Activated T-helper 2 cell treated with anti-CD3 and anti-CD28 coated beads, Interferon-gamma antibody, Interleukin-2, Interleukin-4, amounts not matched to agents 10 μg/mL and 5 μg/mL and 100 μg/mL, durations not matched to agents 14 hours and 24 hours and 36 hours (primary cell): ENCODE results near the gene INO80. TPM values are rescaled to one million over a fixed set of nuclear protein-coding genes. Genes with fewer than 3 reads are reported as not detected.
A peak's percentile ranks its signal among the peaks of the same experiment; 100 is the strongest.
"Not testable (repeated sequence)": the region's sequence is repeated elsewhere in the genome, so short reads cannot be mapped to it uniquely, and the experiment has no call there.

Experiments
- DNase-seq: peaks from one replicate; pipeline ENCODE4 v3.0.0; 2021; ENCODE audit warnings: low spot score
- H3K27ac Mint-ChIP-seq: one replicate; pipeline ENCODE4 v1.8.0; 2021; ENCODE audit warnings: mixed read lengths
- H3K27me3 Mint-ChIP-seq: one replicate; pipeline ENCODE4 v1.8.0; 2021; ENCODE audit warnings: low read depth, mixed read lengths
- H3K36me3 Mint-ChIP-seq: one replicate; pipeline ENCODE4 v1.8.0; 2021; ENCODE audit warnings: low read depth, mixed read lengths
- H3K4me1 Mint-ChIP-seq: one replicate; pipeline ENCODE4 v1.8.0; 2021; ENCODE audit warnings: low read depth, mixed read lengths
- H3K4me3 Mint-ChIP-seq: one replicate; pipeline ENCODE4 v1.8.0; 2021; ENCODE audit warnings: low read depth, mild to moderate bottlenecking, moderate library complexity, mixed read lengths
- H3K9me3 Mint-ChIP-seq: one replicate; pipeline ENCODE4 v1.8.0; 2021; ENCODE audit warnings: mixed read lengths
- intact Hi-C: fragments of 100-400 bp; cut with micrococcal nuclease; formaldehyde crosslinking; loops from one replicate; pipeline ENCODE4 v1.15.1; 2023
- total RNA-seq: library from RNA; stranded (reverse); gene quantifications from 2 replicates; pipeline ENCODE4 v1.2.3, GENCODE V29; 2022

Gene INO80
- total RNA-seq, 1 donor from 2014 or later = 33.2 TPM

DNA sequence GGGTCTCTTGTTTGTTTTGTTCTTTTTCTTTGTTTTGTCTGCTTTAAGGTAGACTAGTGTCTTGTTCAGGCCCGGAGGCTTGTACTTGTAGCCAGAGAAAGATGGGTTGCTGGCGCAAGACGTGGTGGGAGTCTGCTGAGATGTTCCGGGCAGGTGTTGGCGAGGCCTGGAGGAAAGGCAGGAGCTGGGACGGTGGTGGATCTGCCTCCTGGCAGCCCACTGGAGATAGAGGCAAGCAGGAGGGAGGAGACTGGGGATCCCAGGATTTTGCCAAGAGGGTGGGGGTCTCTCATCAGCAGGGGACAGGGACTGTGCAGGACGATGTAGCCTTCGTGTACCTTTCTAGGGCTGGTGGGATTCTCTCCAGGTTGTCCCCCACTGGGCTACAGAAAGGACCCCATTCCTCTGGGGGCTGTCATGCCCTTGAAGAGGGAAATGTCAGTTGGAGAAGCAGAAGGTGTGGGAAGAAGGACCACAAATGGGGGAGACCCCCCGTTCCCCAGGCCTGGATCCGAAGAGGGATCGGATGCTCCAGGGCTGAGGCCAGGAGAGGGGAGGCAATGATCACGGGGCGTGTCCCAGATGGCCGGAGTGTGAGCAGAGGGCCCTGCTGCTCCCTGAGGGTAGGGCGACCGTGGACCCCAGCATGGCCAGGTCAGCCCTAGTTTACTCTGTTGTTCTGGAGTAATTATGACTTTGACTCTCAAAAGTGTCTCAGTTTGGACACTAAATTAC lies 155.8 kb downstream of the INO80 start:
- Mint-ChIP-seq H3K9me3 (no peaks in the 10 kb centered on the region), H3K36me3 (peaks cover 10% of the 10 kb centered on the region), H3K27me3 (no peaks in the 10 kb centered on the region), H3K4me3 (no peak overlapping the region), H3K27ac (no peak overlapping the region), H3K4me1 (peaks cover 6% of the 10 kb centered on the region)
- DNase-seq = no peak
- intact Hi-C loops = no loop called here

DNA sequence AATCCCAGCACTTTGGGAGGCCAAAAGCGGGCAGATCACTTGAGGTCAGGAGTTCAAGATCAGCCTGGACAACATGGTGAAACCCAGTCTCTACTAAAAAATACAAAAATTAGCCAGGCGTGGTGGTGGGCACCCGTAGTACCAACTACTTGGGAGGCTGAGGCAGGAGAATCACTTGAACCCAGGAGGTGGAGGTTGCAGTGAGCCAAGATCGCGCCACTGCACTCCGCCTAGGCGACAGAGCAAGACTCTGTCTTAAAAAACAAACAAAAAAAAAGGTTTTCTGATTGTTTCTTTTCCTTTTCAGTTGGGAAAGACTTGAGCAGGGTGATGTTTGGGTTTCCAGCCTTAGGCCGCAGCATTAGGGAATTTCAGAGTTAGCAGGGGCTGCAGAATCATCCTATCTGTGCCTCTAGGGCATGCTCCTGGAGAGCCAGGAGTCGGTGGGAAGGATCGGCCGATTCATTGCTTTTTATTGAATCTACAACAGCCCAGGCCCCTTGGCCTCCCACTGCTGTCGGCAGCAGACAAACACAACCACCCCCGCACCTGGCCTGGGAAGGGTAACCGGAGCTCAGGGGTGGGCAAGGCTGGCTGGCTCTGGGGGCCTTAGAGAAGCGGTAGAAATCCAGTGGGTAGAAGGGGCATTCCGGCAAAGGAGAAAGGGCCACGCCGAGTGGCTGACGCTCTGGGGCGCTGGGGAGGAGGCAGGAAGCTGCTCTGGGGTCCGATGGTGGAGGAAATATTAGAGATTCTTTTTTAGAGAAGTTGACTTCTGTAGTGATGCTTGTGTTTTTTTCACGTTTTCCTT lies 156.5 kb downstream of the INO80 start:
- DNase-seq = no peak
- Mint-ChIP-seq H3K36me3 (peaks cover 10% of the 10 kb centered on the region), H3K27me3 (no peaks in the 10 kb centered on the region), H3K9me3 (no peaks in the 10 kb centered on the region), H3K4me3 (no peak overlapping the region), H3K27ac (no peak overlapping the region), H3K4me1 (peaks cover 9% of the 10 kb centered on the region)
- intact Hi-C loops = no loop called here

DNA sequence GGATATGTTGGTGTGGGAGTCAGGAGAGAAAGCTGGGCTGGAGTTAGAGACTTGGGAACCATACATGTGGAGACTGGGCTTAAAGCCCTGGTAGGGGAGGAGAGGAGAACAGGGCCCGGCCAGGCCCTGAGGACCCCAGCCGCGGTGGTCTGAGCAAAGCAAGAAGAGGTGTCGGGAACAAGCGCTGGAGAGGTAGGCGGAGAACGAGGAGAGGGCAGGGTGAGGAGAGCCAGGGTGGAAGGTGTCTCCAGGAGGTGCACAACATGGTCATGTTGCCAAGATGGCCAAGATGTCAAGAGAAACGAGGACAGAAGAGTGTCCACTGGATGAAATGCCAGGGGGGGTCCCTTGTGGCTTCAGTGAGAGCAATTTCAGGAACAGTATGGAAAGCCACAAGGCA lies 157.4 kb downstream of the INO80 start:
- H3K27me3 Mint-ChIP-seq = no peaks in the 10 kb centered on the region
- no peak overlapping the region for H3K4me3 Mint-ChIP-seq
- peaks cover 16% of the 10 kb centered on the region for H3K4me1 Mint-ChIP-seq
- H3K9me3 Mint-ChIP-seq = no peaks in the 10 kb centered on the region
- no peak overlapping the region for H3K27ac Mint-ChIP-seq
- no peak for DNase-seq
- H3K36me3 Mint-ChIP-seq = peaks cover 10% of the 10 kb centered on the region
- intact Hi-C loops = no loop called here

DNA sequence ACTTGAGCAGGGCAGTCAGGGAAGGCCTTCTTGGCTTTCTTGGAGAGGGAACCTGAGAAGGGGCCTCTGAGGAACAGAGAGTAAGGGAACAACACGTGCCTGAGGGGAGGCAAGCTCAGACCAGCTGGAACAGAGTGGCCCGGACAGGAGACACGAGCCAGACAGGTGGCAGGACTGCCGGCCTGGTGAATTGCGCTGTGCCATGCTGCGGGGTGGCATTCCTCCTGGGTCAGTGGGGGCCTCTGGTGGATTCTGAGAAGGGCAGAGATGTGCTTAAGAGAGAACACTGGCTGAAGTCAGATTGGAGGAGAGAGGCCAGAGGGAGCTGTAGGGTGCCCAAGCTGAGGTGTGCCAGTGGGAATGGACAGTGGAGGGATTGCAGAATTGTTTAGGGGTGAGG lies 157.9 kb downstream of the INO80 start:
- intact Hi-C loops = no loop called here
- H3K4me3 Mint-ChIP-seq = no peak overlapping the region
- H3K9me3 Mint-ChIP-seq = no peaks in the 10 kb centered on the region
- peaks cover 10% of the 10 kb centered on the region for H3K36me3 Mint-ChIP-seq
- peaks cover 16% of the 10 kb centered on the region for H3K4me1 Mint-ChIP-seq
- DNase-seq = no peak
- no peak overlapping the region for H3K27ac Mint-ChIP-seq
- no peaks in the 10 kb centered on the region for H3K27me3 Mint-ChIP-seq

DNA sequence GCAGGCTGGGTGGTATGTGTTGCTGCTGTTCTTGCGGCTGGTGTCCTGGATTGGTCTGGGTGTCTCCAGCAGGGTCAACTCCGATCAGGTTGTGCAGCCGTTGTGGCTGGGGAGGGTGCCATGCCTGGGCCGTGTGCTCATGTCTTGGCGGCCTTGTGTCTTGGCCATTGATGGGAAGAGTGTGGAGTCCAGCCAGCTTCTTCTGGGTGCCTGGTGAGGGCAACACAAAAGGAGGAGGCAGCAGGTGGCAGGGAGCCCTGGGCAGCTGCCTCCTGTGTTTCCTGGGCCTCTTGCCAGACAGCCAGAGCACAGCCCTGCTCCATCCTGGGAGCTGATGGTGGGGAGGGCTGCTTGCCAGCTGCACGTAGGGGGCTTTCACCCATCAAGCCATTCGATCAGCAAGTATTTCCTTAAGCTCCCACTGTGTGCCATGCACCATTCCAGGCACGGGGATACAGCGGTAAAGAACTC lies 158.5 kb downstream of the INO80 start:
- no peak for DNase-seq
- no peak overlapping the region for H3K27ac Mint-ChIP-seq
- H3K27me3 Mint-ChIP-seq = no peaks in the 10 kb centered on the region
- H3K9me3 Mint-ChIP-seq = no peaks in the 10 kb centered on the region
- intact Hi-C loops = no loop called here
- H3K4me3 Mint-ChIP-seq = no peak overlapping the region
- H3K4me1 Mint-ChIP-seq = peaks cover 18% of the 10 kb centered on the region
- H3K36me3 Mint-ChIP-seq = peaks cover 10% of the 10 kb centered on the region

DNA sequence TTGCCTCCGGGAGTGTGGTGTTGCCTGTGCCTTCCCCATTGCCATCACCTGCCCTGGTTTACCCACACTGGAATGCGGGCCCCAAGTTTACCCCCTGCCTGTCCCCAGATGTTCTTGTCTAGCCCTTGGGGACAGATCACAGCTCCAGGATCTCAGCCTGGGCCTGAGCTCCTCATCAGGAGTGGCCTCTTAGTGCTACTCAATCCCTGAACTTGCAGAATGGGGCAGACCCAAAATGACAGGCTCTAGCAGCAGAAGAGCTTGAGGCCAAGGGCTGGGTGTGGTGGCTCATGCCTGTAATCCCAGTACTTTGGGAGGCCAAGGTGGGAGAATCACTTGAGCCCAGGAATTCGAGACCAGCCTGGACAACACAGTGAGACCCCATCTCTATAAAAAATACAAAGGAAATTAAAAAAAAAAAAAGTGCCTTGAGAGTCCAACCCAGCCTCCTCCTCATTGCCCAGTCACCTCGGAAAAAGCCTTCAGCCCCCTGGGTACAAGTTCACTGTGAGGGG lies 159.0 kb downstream of the INO80 start:
- Mint-ChIP-seq H3K4me3 (no peak overlapping the region), H3K27me3 (no peaks in the 10 kb centered on the region), H3K9me3 (no peaks in the 10 kb centered on the region), H3K4me1 (peaks cover 23% of the 10 kb centered on the region), H3K36me3 (peaks cover 10% of the 10 kb centered on the region), H3K27ac (no peak overlapping the region)
- intact Hi-C loops = no loop called here
- DNase-seq = no peak

DNA sequence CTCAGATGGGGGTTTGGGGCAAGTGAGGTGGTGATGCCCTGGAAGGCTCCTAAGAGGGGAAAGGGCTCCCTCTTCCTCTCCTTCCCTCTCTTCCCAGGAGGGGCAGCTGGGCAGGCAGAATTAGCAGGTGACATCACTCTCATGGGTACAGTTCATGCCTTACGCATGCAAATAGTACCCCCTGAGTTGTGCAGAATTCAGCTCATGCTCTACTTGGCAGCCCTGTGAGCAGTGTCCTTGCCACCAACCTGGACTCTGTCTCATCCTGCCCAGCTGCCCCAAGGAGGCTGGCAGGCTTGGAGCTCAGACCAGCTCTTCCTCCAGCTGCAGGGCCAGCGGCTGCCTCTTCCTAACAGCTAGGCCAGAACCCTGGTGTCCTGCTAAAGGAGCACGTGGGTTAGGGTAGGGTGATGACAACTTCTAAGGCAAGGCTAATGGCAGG lies 159.5 kb downstream of the INO80 start:
- H3K9me3 Mint-ChIP-seq = no peaks in the 10 kb centered on the region
- no peak overlapping the region for H3K27ac Mint-ChIP-seq
- H3K4me1 Mint-ChIP-seq = peaks cover 27% of the 10 kb centered on the region
- DNase-seq = no peak
- H3K27me3 Mint-ChIP-seq = no peaks in the 10 kb centered on the region
- peaks cover 10% of the 10 kb centered on the region for H3K36me3 Mint-ChIP-seq
- intact Hi-C loops = no loop called here
- peak overlapping the region; percentile 17 for H3K4me3 Mint-ChIP-seq

DNA sequence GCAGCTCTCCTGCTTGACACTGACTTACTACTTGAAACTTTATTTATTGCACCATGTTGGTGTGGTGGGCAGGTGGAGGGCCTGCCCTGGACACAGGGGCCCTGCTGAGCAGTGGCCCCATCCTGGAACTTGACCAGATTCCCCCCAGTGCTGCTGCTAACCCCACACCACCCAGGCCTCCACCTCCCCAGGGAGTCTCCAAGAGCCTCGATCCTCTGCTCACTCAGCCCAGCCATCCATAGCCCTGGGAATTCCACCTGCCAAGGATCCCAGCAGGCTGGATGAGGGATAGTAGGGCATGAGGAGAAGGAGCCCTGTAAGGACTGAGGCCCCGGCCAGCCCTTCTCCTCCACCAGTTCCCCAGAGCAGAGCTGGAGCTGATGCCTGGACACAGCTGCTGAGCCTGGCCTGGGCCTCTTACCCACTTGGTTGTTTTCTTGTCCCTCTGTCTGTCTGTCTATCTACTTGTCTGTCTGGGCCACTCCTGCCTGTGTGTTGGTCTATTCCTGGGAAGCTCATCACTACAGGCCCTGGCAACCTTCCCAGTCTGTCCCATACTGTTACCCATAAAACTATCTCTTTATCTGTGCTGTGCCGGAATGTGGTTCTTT lies 160.0 kb downstream of the INO80 start:
- Mint-ChIP-seq H3K4me3 (peak overlapping the region; percentile 20), H3K27me3 (no peaks in the 10 kb centered on the region), H3K36me3 (peaks cover 10% of the 10 kb centered on the region), H3K9me3 (no peaks in the 10 kb centered on the region), H3K27ac (no peak overlapping the region), H3K4me1 (peaks cover 29% of the 10 kb centered on the region)
- no peak for DNase-seq
- intact Hi-C loops = no loop called here

DNA sequence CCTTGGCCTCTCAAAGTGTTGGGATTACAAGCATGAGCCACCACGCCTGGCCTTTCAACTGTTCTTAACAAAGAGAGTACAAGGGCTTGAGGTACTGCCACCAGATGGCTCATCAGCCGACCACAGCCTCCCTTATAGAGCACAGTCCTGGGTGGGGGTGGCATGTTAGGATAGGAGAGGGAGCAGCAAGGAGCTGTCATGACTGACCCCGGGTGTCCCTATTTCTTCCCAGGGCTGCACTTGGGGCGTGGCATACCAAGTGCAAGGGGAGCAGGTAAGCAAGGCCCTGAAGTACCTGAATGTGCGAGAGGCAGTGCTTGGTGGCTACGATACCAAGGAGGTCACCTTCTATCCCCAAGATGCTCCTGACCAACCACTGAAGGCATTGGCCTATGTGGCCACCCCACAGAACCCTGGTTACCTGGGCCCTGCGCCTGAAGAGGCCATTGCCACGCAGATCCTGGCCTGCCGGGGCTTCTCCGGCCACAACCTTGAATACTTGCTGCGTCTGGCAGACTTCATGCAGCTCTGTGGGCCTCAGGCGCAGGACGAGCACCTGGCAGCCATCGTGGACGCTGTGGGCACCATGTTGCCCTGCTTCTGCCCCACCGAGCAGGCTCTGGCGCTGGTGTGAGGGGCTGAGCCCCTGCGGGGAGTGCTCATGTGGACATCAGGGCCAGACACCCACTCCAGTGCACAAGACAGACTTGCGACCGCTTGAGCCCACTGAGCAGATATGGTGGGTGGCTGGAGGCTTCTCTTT lies 160.8 kb downstream of the INO80 start:
- no peak for DNase-seq
- Mint-ChIP-seq H3K9me3 (no peaks in the 10 kb centered on the region), H3K27me3 (no peaks in the 10 kb centered on the region), H3K4me3 (peak overlapping the region; percentile 84), H3K36me3 (peaks cover 10% of the 10 kb centered on the region), H3K4me1 (peaks cover 29% of the 10 kb centered on the region), H3K27ac (no peak overlapping the region)
- intact Hi-C loops = no loop called here

DNA sequence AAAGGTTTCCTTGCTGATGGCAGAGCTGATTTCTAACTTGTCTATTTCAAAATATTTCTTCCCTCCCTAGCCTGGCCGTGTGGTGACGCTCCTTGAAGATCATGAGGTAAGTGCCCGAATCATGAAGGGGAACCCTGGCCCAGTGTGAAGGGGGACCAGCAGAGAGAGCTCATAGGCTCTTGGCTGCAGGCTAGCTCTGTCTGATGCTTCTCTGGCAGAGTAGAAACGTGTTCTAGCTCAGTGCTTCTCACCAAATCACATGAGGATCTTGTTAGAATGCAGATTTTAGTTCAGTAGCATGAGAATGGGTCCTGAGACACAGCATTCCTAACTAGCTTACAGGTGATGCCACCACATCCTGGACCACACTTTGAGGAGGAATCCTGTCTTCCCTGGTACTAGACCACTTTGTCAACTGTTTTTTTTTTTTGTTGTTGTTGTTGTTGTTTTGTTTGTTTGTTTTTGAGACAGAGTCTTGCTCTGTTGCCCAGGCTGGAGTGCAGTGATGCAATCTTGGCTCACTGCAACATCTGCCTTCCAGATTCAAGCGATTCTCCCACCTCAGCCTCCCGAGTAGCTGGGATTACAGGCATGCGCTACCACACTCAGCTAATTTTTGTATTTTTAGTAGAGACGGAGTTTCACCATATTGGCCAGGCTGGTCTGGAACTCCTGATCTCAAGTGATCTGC lies 161.8 kb downstream of the INO80 start:
- DNase-seq, H3K36me3 Mint-ChIP-seq, intact Hi-C loops, H3K9me3 Mint-ChIP-seq, H3K27me3 Mint-ChIP-seq: not testable (repeated sequence)
- H3K27ac Mint-ChIP-seq = peak overlapping the region; percentile 59
- H3K4me3 Mint-ChIP-seq = peak overlapping the region; percentile 84
- H3K4me1 Mint-ChIP-seq = peaks cover 29% of the 10 kb centered on the region

DNA sequence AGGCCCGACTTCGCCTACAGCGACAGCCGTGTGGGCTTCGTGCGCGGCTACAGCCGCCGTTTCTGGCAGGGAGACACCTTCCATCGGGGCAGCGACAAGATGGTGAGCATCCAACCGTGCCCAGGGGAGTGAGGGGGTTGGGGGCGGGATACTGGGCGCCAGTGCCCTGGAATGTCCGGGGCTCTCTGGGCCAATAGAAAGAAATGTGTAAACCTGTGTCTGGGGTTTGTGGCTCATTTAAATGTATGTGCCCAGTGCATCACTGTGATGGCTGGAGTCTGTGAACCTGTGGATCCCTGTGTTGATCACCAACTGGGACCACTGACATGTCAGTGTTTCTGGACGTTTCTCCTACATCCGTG lies 162.4 kb downstream of the INO80 start:
- Mint-ChIP-seq H3K27ac (peak overlapping the region; percentile 59), H3K9me3 (no peaks in the 10 kb centered on the region), H3K36me3 (peaks cover 10% of the 10 kb centered on the region), H3K4me1 (peaks cover 29% of the 10 kb centered on the region), H3K27me3 (no peaks in the 10 kb centered on the region), H3K4me3 (peak overlapping the region; percentile 84)
- no peak for DNase-seq
- intact Hi-C loops = loop anchor here (2.0 kb wide), 2 partner anchors 49 to 277 kb away; partner anchors contain the start of genes CHP1 and EXD1
